Activated effector memory CD4-positive, alpha-beta T cell treated with anti-CD3 and anti-CD28 coated beads, Interleukin-2, amount 50 U/mL, for 16 hours (primary cell): Measurements from ENCODE around the gene HDAC3.
A peak's percentile ranks its signal among the peaks of the same experiment; 100 is the strongest.
"Not testable (repeated sequence)": the region's sequence is repeated elsewhere in the genome, so short reads cannot be mapped to it uniquely, and the experiment has no call there.

ENCODE experiments used
- DNase-seq: peaks from one replicate; pipeline ENCODE4 v3.0.0-alpha.2; 2020

The HDAC3 gene

GRCh38 chr5:141633871-141634561 is 2.6 kb downstream of the HDAC3 start:
- no peak for DNase-seq

GRCh38 chr5:141632650-141633049 is 4.0 kb downstream of the HDAC3 start:
- DNase-seq, result no peak

- no peak for DNase-seq
These were observed 6.0 kb downstream of the HDAC3 start for GRCh38 chr5:141630570-141631140.

DNA sequence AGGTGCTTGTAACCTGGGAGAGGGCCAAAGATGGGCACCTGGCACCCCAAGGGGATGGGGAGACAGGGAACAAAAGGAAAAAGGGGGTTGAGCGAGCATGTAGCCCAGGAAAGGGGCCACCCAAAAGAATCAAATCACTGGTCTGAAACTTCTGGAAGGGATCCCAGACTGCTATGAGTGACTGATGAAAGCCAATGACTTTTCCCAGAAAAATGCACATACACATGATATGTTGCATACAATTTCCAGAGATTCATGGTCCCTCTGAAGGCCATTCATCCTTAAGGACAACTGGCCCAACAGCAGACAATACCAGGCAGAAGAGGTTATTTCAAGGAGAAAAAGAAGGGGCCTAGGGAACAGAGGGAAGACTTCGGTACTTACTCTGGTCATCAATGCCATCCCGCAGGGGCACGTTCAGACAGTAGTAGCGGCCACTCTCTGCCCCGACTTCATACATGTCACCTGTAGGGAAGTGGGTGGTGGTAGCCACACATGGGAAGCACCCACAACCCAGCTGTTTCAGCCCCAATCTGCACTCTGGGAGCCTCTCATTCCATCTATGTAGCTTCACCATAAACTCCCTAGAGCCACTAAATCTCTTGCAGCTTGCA is 8.4 kb downstream of the HDAC3 start:
- no peak for DNase-seq

- DNase-seq, result no peak
These were observed 13.0 kb downstream of the HDAC3 start for GRCh38 chr5:141623611-141624010.

GRCh38 chr5:141623186-141623585 is 13.5 kb downstream of the HDAC3 start:
- DNase-seq, result no peak

GRCh38 chr5:141618804-141619554 is 17.7 kb downstream of the HDAC3 start, which contains the start of gene DIAPH1:
DIAPH1 (minus strand) TSS chr5:141619000; CDS start chr5:141618914, 86 bp downstream.
- peak; percentile 99 for DNase-seq

GRCh38 chr5:141618030-141618803 is 18.4 kb downstream of the HDAC3 start:
- DNase-seq, result peak; percentile 85

DNA sequence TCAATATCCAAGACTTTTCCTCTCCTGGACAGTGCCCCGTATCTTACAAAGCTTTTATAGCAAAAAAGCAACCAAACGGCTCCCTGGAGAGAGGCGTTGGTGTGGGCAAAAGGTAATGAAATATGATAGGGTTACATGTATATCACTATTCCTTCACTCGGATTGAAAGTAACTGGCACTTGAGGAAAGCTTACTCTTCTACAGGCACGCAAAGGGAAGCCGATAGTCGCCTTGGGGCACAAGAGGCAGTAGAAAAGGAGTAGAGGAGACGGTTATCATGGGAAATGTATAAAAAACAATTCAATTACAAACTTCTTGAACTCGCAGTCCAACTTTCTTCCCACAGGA is 19.0 kb downstream of the HDAC3 start:
- DNase-seq, result no peak

- DNase-seq, result no peak
These were observed 19.5 kb downstream of the HDAC3 start for GRCh38 chr5:141617128-141617527.

DNA sequence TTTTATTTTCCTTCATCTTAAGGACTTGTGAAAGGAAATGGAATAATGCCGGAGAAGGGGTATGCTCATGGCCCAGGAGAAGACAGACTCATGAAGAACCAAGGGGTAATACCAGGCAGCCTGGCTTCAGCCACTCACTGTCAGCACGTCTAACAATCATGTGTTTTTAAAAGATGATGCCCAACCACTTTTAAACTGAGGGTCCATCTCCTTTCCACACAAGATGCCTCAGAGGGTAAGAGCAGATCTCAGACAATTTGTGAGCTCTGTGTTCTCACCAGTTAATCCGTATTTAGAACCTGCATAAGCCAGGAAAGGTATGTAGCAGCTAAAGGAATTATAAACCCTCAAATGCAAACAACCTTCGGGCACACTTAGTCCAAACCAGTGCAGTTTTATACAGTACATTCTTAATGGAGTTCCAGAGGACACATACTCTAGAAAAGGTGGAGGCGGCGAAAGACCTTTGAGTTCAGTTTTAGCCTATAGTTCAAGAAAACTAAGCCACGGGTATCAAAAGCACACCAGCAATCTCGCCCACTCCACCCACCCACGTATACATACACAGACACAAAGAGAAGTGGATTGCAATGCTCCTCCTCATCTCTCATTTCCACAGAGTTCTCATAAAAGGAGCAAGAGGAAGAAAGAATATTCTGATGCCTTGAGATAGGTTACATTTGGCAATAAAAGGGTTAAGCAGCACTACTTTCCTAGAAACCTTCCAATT is 20.5 kb downstream of the HDAC3 start:
- DNase-seq, result no peak

GRCh38 chr5:141613344-141613743 is 23.3 kb downstream of the HDAC3 start:
- DNase-seq, result no peak

- no peak for DNase-seq
These were observed 25.4 kb downstream of the HDAC3 start for GRCh38 chr5:141611289-141611688.

GRCh38 chr5:141609921-141610320 is 26.7 kb downstream of the HDAC3 start:
- not testable (repeated sequence) for DNase-seq

DNA sequence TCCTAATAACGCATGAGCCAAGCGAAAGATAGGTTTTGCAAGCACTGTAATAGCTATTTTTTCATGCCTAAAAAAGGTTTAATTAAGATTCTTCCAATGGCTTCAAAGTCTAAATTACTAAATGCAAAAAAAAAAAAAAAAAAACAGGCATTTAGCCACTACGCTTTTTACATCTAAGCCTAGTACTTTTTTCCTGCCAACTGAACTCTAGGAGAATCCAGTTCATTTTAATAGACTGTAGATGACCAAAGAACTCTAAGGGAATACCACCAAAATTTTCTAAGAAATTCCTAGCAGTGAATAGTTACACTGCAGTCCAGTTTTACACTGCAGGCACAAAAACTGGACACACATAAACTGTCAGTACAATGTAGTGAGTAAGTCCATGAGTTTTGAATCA is 27.6 kb downstream of the HDAC3 start:
- DNase-seq, result no peak

DNA sequence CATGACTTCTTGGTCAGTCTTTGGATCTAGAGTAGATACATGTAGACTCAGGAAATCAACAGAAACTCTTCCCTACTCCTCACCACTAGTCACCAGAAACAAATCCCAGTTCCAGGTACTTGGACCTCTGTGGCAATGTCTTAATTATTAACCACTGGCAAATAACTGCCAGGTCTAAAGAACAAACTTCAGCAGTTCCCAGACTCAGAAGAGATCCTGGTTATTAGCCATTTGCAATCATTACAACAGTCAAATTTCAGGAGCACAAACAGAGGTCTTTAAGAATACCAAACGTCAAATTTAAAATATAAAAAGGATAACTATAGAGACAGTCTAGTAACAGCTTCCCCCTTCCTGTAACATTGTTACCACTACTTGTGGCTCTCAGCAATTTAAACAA is 28.1 kb downstream of the HDAC3 start:
- DNase-seq, result no peak

- DNase-seq, result no peak
These were observed 28.6 kb downstream of the HDAC3 start for GRCh38 chr5:141608046-141608445.

- peak; percentile 86 for DNase-seq
These were observed 30.9 kb downstream of the HDAC3 start for GRCh38 chr5:141605523-141606277.

GRCh38 chr5:141603923-141604717 is 32.5 kb downstream of the HDAC3 start:
- DNase-seq, result no peak

DNA sequence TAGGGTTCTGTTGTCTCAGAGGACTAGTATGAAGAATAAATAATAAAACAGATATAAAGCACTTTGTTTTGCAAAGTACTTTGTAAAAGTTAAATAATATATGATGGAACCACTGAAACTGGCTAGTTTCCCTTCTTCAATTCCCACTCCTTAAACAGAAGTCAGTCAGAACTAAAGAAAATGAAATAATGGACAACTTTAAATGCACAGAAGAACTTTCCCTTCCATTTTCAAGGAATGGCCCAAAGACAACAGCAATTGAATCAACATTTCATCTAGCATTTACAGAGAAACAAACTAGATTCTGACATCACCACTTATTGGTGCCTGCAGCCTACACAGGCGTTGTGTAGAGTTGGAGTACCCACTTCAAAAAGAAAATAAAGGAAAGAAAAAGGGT is 34.0 kb downstream of the HDAC3 start:
- no peak for DNase-seq
